ENCODE data around the gene MYO3B. TPM values are rescaled to one million over a fixed set of nuclear protein-coding genes. Genes with fewer than 3 reads are reported as not detected.

Gene MYO3B
- total RNA-seq, 2 donors from 2014 or later = not detected

- DNase-seq = no peak
- intact Hi-C loops (cut with DNase I) = no loop called here
Measured at GRCh38 chr2:170161516-170162270, 16.3 kb upstream of the MYO3B start.

GRCh38 chr2:170162271-170162632 lies 15.7 kb upstream of the MYO3B start:
- intact Hi-C loops (cut with DNase I) = no loop called here
- no peak for DNase-seq
- no peak for ATAC-seq

More at GRCh38 chr2:170161516-170162270, 16.3 kb upstream of the MYO3B start:
- ATAC-seq = no peak

GRCh38 chr2:170163411-170164065 lies 14.4 kb upstream of the MYO3B start:
- intact Hi-C loops (cut with DNase I) = no loop called here
- DNase-seq = no peak
- no peak for ATAC-seq

DNA sequence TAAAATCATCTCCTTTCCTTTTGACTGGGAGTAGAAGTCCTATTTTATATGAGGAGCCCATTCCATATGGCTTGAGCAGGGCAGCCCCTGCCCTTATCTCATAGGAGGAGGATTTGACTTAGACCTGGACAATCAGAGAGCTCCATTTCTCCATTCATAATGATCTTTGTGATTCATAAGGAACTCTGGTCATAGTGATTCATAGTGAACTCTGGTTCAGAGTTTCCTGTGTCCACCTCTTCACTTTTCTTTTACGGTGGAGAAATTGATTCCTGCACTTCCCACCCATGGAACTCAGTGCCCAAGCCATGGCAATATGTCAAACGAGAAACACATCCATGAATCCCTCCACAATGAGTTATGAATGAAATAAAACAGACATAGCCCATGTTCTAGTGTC lies 12.8 kb upstream of the MYO3B start:
- no peak for DNase-seq
- ATAC-seq = no peak
- intact Hi-C loops (cut with DNase I) = no loop called here

DNA sequence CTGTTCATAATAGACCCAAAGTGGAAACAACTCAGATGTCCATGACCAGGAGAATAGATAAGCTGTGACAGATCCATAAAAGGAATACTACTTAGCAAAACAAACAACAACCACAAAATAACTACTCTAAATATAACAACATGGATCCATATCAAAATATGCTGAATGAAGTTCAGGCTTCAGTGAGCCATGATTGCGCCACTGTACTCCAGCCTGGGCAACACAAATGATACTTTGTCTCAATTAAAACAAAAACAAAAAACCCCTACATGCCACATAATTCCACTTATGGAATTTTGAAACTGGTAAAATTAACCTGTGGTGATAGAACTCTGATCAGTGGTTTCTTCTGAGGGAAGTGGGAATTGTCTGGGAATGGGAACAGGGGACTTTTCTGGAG lies 11.2 kb upstream of the MYO3B start:
- DNase-seq (no peak), ATAC-seq (no peak)
- intact Hi-C loops (cut with DNase I) = no loop called here

GRCh38 chr2:170170281-170171040 lies 7.5 kb upstream of the MYO3B start:
- ATAC-seq (no peak), DNase-seq (no peak)
- intact Hi-C loops (cut with DNase I) = no loop called here

DNA sequence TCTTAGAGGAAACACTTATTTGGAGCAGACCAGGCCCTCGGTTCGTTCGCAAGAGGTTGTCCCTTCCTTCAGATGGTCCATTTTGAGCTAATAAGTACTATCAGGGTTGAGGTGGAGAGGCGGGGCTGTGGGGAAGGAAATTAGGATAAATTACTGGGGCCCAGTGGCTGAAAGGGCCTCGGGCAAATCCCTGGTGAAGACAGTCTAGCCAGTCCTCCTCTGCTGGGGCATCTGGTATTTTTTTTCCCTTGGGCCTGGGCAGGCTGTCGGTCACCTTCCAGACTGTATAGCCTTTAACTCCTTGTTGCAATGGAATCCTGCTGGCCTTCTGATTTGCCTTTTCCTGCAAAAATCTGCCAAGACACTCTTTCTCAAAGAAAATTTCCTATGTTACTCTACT lies 1.7 kb upstream of the MYO3B start:
- no peak for ATAC-seq
- intact Hi-C loops (cut with DNase I) = no loop called here
- DNase-seq = no peak

DNA sequence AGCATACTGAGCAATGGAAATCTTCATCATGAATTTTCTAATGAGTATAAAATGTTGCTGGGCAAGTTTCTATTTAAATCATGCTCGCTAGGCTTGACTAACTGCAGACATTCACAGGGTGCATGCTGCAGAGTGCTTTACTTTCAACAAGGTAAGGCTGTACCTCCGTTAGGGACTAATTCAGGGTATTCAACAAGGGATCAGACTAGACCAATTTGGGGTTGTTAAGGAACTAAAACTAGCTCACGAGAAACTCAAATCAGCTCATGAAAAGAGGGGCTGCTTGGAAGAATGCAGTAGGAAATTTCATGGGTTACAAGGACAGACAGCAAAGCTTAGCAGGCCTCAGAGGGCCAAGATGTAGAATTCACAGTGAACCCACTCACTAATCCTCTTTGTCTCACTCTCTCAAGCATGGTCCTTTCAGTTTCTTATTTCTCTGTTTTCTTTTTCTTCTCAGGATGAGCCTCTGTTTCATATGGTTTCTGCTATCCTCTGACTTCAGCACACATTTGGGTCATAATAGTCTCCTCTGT lies 2.2 kb downstream of the MYO3B start:
- intact Hi-C loops (cut with DNase I) = no loop called here
- ATAC-seq = no peak

DNA sequence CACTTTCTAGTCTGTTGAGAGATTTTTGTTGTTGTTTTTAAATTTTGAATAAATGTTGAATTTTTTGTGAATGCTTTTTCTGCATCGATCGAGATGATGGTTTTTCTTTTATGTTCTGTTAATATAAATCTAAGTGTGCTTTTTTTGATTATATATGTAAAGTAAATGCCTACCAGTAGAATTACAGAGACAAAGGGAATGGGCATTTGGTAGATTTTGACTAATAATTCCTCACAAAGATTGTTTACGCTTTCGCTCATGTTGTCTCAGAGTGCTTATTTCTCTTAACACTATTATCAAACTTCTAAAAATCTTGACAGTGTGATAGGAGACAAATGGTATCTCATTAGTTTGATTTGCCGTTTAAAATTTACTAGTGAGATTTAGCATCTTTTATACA lies 3.7 kb downstream of the MYO3B start:
- no peak for DNase-seq
- ATAC-seq = no peak
- intact Hi-C loops (cut with DNase I) = no loop called here

More for the DNA sequence above, 2.2 kb downstream of the MYO3B start:
- DNase-seq = no peak

GRCh38 chr2:170185319-170185718 lies 7.4 kb downstream of the MYO3B start:
- intact Hi-C loops (cut with DNase I) = no loop called here
- ATAC-seq (no peak), DNase-seq (no peak)

DNA sequence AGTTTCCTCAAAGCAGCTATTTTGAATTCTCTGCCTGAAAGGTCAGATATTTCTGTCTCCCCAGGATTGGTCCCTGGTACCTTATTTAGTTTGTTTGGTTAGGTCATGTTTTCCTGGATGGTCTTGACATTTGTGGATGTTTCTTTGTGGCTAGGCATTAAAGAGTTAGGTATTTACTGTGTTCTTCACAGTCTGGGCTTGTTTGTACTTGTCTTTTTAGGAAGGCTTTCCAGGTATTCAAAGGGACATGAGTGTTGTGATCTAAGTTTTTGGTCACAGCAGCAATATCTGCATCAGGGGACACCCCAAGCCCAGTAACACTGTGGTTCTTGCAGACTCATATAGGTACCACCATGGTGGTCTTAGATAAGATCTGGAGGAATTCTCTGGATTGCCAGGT lies 11.8 kb downstream of the MYO3B start:
- DNase-seq = no peak
- intact Hi-C loops (cut with DNase I) = no loop called here
- no peak for ATAC-seq

DNA sequence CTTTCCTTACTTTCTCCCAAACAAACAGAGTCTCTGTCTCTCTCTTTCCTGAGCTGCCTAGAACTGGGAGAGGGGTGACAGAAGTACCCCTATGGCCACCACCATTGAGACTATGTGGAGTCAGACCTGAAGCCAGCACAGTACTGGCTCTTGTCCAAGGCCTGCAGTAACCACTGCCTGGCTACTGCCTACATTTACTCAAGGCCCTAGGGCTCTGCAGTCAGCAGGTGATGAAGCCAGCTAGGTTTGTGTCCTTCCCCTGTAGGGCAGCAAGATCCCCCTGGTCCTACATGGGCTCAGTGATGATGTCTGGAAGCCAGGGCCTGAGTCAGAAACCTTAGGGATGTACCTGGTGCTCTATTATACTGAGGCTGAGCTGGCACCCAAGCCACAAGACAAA lies 12.2 kb downstream of the MYO3B start:
- intact Hi-C loops (cut with DNase I) = no loop called here
- DNase-seq (no peak), ATAC-seq (no peak)

GRCh38 chr2:170191166-170191866 lies 13.4 kb downstream of the MYO3B start:
- no peak for ATAC-seq
- intact Hi-C loops (cut with DNase I) = no loop called here
- DNase-seq = no peak

DNA sequence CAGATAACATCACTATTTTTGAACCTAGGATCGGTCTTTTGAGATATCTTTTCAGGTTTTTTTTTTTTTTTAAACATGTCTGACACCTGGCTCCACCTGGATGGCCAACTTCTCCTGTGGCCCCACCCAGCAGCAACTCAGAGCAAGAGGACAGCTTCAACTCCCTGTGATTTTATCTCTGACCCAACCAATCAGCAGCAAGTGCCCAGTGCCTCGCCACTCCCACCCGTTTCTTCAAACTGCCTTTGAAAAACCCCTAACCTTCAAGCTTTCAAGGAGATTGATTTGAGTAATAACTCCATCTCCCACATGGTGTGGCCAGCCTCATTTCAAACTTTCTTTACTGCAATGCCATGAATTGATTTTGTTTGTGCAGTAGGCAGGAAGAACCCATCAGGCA lies 19.0 kb downstream of the MYO3B start:
- intact Hi-C loops (cut with DNase I) = no loop called here
- ATAC-seq = no peak
- DNase-seq = no peak

- DNase-seq (no peak), ATAC-seq (no peak)
- intact Hi-C loops (cut with DNase I) = no loop called here
Measured at GRCh38 chr2:170201275-170201674, 23.3 kb downstream of the MYO3B start.

- DNase-seq (no peak), ATAC-seq (no peak)
- intact Hi-C loops (cut with DNase I) = no loop called here
Measured at GRCh38 chr2:170201734-170202393, 23.9 kb downstream of the MYO3B start.

- DNase-seq = no peak
- ATAC-seq = peak in 1 of 2 donors; percentile 17
- intact Hi-C loops (cut with DNase I) = no loop called here
Measured at GRCh38 chr2:170202437-170202836, 24.5 kb downstream of the MYO3B start.

GRCh38 chr2:170204298-170204951 lies 26.5 kb downstream of the MYO3B start:
- DNase-seq = no peak
- intact Hi-C loops (cut with DNase I) = no loop called here

DNA sequence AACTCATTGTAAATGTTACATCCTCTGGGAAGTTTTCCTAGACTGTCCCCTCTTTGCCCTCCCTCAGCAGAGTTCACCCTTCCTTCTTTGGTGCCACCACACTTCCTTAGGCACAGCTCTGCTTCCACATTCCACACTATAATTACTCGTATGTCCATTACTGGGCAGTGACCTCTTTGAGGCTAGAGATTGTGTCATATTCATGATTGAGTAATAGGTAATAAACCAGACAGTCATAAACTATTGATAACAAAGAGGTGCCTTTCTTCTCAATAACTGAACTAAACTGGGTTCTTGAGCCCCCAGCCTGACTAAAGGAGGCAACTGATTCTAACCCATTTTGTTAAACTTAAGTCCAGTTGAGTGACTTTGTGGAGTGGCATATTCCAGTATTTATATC lies 28.3 kb downstream of the MYO3B start:
- ATAC-seq (no peak), DNase-seq (no peak)
- intact Hi-C loops (cut with DNase I) = no loop called here

More at GRCh38 chr2:170204298-170204951, 26.5 kb downstream of the MYO3B start:
- no peak for ATAC-seq
